GM23338 (cell line): ENCODE results near the gene BICC1. TPM values are rescaled to one million over a fixed set of nuclear protein-coding genes. Genes with fewer than 3 reads are reported as not detected.

ENCODE experiments used
- ATAC-seq: fragments of 200-7000 bp; cut with Tn5 transposase; 3 replicates; pipeline ENCODE4 v1.9.1; 2020
- DNase-seq: peaks from one replicate; pipeline ENCODE4 v3.0.0-alpha.2; 2015; ENCODE audit warnings: low spot score
- H2AFZ ChIP-seq: fragments of 200-600 bp; sonication (generic); 2 replicates; pipeline ENCODE4 v1.8.0; 2016; ENCODE audit warnings: antibody characterized with exemption, mild to moderate bottlenecking, moderate library complexity
- H3F3A ChIP-seq: fragments of 200-600 bp; sonication (generic); replicated peaks from 2 replicates; pipeline ENCODE4 v1.8.0; 2017; ENCODE audit warnings: antibody characterized with exemption, mixed run types, low read depth
- H3K27ac ChIP-seq: fragments of 200-600 bp; sonication (generic); 2 replicates; pipeline ENCODE4 v1.6.1; 2016; ENCODE audit warnings: low read depth
- H3K27me3 ChIP-seq: fragments of 200-600 bp; sonication (generic); 2 replicates; pipeline ENCODE4 v1.8.0; 2016; ENCODE audit warnings: mild to moderate bottlenecking, mixed run types, moderate library complexity; ENCODE audit not compliant: insufficient read depth
- H3K36me3 ChIP-seq: fragments of 200-600 bp; sonication (generic); 2 replicates; pipeline ENCODE4 v1.8.0; 2016; ENCODE audit warnings: mild to moderate bottlenecking; ENCODE audit not compliant: insufficient read depth
- H3K4me1 ChIP-seq: fragments of 200-600 bp; sonication (generic); 2 replicates; pipeline ENCODE4 v1.8.0; 2016; ENCODE audit warnings: mild to moderate bottlenecking, moderate library complexity; ENCODE audit not compliant: insufficient read depth
- H3K4me2 ChIP-seq: fragments of 200-600 bp; sonication (generic); 2 replicates; pipeline ENCODE4 v1.7.1; 2017; ENCODE audit warnings: mixed run types
- H3K4me3 ChIP-seq: fragments of 200-600 bp; sonication (generic); 2 replicates; pipeline ENCODE4 v1.6.1; 2016; ENCODE audit warnings: mixed run types
- H3K79me2 ChIP-seq: fragments of 200-600 bp; sonication (generic); replicated peaks from 2 replicates; pipeline ENCODE4 v1.8.0; 2017; ENCODE audit warnings: mild to moderate bottlenecking; ENCODE audit not compliant: insufficient read depth
- H3K9me2 ChIP-seq: fragments of 200-600 bp; sonication (generic); 2 replicates; pipeline ENCODE4 v1.8.0; 2017; ENCODE audit not compliant: insufficient read depth
- H4K20me1 ChIP-seq: fragments of 200-600 bp; sonication (generic); replicated peaks from 2 replicates; pipeline ENCODE4 v1.8.0; 2017; ENCODE audit warnings: mild to moderate bottlenecking; ENCODE audit not compliant: insufficient read depth
- H3K27ac Mint-ChIP-seq: 2 replicates; pipeline ENCODE4 v1.8.0; 2020; ENCODE audit warnings: inconsistent platforms, mild to moderate bottlenecking, moderate library complexity, mixed read lengths
- H3K27me3 Mint-ChIP-seq: 3 replicates; pipeline ENCODE4 v1.8.0; 2022; ENCODE audit warnings: low read depth, mild to moderate bottlenecking, moderate library complexity, mixed read lengths, inconsistent platforms; ENCODE audit not compliant: insufficient read depth, poor library complexity
- H3K36me3 Mint-ChIP-seq: 3 replicates; pipeline ENCODE4 v1.8.0; 2021; ENCODE audit warnings: low read depth, mild to moderate bottlenecking, inconsistent platforms, moderate library complexity, mixed read lengths
- H3K4me1 Mint-ChIP-seq: 3 replicates; pipeline ENCODE4 v1.8.0; 2020; ENCODE audit warnings: mild to moderate bottlenecking, inconsistent platforms, mixed read lengths
- H3K4me3 Mint-ChIP-seq: 3 replicates; pipeline ENCODE4 v1.8.0; 2021; ENCODE audit warnings: moderate library complexity, mild to moderate bottlenecking, inconsistent platforms, mixed read lengths
- H3K9me3 Mint-ChIP-seq: 3 replicates; pipeline ENCODE4 v1.8.0; 2020; ENCODE audit warnings: moderate library complexity, mild to moderate bottlenecking, inconsistent platforms, mixed read lengths
- CTCF ChIP-seq, 2 experiments: fragments of 200-600 bp in 1 of 2; sonication (generic) in 1 of 2; conservative IDR thresholded peaks; 2 replicates each; pipeline versions ENCODE4 v1.5.1 to v1.6.1; 2016 to 2017; ENCODE audit warnings: antibody characterized with exemption in 2 of 2, low read depth in 2 of 2, mild to moderate bottlenecking in 2 of 2, moderate library complexity in 1 of 2
- EZH2phosphoT487 ChIP-seq: fragments of 200-600 bp; sonication (generic); IDR thresholded peaks from one replicate; pipeline ENCODE4 v1.8.1; 2018; ENCODE audit warnings: antibody characterized with exemption; ENCODE audit not compliant: unreplicated experiment
- NANOG ChIP-seq: IDR thresholded peaks from 2 replicates; pipeline ENCODE4 v1.6.1; 2016; ENCODE audit warnings: antibody characterized with exemption, borderline replicate concordance
- ZNF114 ChIP-seq: fragments of 250-450 bp; sonication (Bioruptor Pico); IDR thresholded peaks from 2 replicates; pipeline ENCODE4 v1.5.0; 2020; ENCODE audit warnings: mild to moderate bottlenecking, moderate library complexity
- ZNF462 ChIP-seq: fragments of 250-450 bp; sonication (Bioruptor Pico); IDR thresholded peaks from 2 replicates; pipeline ENCODE4 v1.5.0; 2020; ENCODE audit warnings: mild to moderate bottlenecking, moderate library complexity
- polyA plus RNA-seq: library from polyadenylated mRNA; unstranded; fragments of >200 nt; fragmentation: Nextera tagmentation; extraction: Ambion mirVana; gene quantifications from 2 replicates; pipeline ENCODE4 v1.2.1, GENCODE V29; 2016
- total RNA-seq: library from RNA; depleted of rRNA; stranded (reverse); fragments of >200 nt; shearing (Covaris generic); gene quantifications from 2 replicates; pipeline ENCODE4 v1.2.3, GENCODE V29; 2014

BICC1 gene
- total and polyA plus RNA-seq, 2 experiments from 2014 or later, result 1.3 to 2.2 TPM

GRCh38 chr10:58765910-58766309 lies 253.2 kb downstream of the BICC1 start:
- Histone ChIP-seq H3K79me2 (no peaks in the 10 kb centered on the region), H3K4me2 (no peak overlapping the region), H3K4me1 (no peaks in the 10 kb centered on the region), H3K9me2 (no peaks in the 10 kb centered on the region), H3K27me3 (no peaks in the 10 kb centered on the region), H4K20me1 (no peaks in the 10 kb centered on the region), H3K4me3 (no peak overlapping the region), H3K36me3 (no peaks in the 10 kb centered on the region), H3F3A (no peaks in the 10 kb centered on the region), H2AFZ (no peak overlapping the region), H3K27ac (no peak overlapping the region)
- H3K4me3 Mint-ChIP-seq, result no peak overlapping the region
- no peak overlapping the region; the same call in 1 of the 2 replicates for H3K27ac Mint-ChIP-seq
- H3K27me3 Mint-ChIP-seq, result peaks cover 2% of the 10 kb centered on the region
- TF ChIP-seq ZNF462 (no peak), NANOG (no peak), ZNF114 (no peak), CTCF (conservative IDR thresholded peaks at IDR 0.05; ENCODE audit: low read depth in 2 of 2) (no peak), EZH2phosphoT487 (no peak)
- H3K4me1 Mint-ChIP-seq, result no peaks in the 10 kb centered on the region
- H3K36me3 Mint-ChIP-seq, result no peaks in the 10 kb centered on the region
- ATAC-seq (no peak), DNase-seq (no peak)
- no peaks in the 10 kb centered on the region; the same call in 2 of the 3 replicates for H3K9me3 Mint-ChIP-seq
